GM12801 (cell line): ENCODE data around the gene FAT2.

ENCODE experiments used
- CTCF ChIP-seq: IDR thresholded peaks from one replicate; pipeline ENCODE4 v1.5.1; 2011; ENCODE audit warnings: control low read depth; ENCODE audit not compliant: insufficient read length; ENCODE audit errors: extremely low read depth

Gene FAT2

GRCh38 chr5:151600069-151600665, 9.0 kb upstream of the FAT2 start:
- TF ChIP-seq CTCF = no peak

DNA sequence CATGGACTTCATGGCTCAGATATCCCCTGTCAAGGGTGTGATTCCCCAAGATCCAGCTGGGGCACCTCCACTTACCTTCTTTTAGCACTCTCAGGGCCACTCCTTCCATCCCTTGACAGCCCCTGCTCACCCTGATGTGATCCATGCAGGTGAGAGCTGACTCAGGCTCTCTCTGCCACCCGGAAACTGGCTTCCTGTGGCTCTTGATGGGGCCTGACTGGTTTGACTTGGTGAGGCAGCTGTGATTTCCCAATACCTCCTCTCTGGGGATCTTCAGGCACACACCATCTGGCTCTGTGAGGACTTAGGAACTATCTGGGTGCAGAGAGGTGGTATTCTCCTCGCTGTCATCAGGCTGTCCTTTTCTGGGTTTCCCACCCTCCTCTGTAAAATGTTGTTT, 7.9 kb upstream of the FAT2 start:
- no peak for TF ChIP-seq CTCF

DNA sequence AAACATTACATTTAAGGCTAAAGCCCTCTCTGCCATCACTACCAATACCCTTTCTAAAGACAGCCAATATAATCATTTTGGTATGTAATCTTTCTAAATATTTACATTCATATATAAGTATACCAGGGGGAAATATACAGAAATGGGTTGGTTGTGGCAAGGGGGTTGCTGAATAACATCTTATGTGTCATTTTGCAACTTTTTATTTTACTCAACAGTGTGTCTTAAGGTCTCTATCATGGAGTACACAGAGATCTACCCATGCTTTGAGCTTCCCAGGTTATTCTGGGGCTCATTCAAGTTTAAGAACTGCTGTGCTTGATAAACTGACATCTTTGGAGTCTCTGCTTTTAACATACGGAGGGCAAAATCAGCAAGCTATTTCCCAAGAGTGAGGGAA, 7.4 kb upstream of the FAT2 start:
- no peak for TF ChIP-seq CTCF

DNA sequence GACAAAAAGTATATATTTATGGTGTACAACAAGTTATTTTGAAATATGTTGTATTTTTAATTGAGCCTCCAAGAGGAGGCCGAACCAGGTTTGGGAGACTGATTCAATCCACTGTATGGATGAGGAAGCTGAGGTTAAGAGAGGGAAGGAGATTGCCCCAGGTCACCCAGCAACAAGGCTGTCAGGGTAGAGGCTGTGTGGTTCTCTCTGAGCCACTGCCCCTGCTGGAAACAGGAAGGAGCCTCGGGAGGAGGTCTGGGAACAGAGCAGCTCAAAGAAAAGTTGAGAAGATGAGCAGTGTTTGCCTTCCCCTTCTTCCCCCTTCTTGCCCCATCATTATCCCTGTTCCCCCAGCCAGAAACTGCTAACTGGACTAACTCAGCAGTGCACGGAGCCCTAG, 6.6 kb upstream of the FAT2 start:
- TF ChIP-seq CTCF = no peak

DNA sequence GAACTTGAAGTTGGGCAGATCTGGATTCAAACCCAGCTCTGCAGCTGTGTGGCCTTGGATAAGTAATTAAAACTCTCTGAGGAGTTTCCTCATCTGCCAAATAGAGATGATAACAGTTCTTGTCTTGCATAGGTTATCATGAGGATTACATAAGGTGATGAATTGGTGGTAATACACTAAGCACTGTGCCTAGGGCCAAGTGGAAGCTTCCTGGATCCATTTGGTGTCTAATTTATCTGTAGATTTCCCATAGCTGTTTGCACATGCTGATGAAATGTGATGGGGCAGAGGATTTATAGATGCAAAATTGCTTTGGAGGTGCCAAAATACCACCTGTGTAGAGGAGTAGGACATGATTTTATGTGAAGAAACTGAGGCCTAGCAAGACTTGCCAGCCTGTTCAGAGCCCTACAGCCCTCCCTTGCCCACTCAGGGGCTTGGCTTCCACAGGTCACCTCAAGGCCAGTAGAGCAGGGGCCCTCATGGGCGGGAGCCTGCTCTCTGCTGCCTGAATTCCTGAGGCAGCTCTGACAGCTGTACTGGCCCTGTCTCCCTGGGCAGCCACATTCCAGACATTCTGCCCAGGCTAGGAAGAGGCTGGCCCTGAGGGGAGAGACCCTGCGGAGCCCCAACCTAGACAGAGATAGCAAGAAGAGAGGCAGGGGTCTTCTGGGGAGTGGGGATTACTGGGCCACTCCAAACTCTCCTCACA, 5.9 kb upstream of the FAT2 start:
- TF ChIP-seq CTCF = no peak

- no peak for TF ChIP-seq CTCF
Observed at GRCh38 chr5:151595411-151595826, 4.3 kb upstream of the FAT2 start.

DNA sequence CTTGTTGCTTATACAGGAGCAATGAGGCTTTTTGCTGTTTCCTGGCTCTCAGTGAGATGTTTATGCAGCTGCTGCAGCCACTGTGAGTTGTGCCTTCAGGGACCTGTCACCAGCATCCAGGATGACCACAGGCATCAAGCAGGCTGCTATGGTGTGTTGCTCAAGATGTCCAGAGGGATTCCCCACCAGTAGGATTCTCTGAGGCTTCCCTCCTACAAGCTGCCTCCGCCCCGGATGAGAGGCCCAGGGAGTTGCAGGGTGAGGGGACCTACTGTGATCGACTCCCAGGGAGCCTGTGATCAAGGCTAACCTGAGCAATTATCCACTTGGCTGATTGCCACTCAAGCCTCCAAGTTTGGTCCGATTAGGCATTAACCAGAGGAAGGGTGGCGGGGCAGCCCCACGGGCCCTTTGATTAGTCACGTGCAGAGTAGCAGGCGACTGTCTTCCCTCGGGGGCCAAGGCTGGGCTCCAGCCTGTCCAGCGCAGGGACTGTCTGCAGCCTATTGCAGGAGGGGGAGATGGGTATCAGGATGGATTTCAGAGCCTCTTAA, 1.8 kb upstream of the FAT2 start:
- no peak for TF ChIP-seq CTCF
